Measurements from ENCODE around the gene TAS1R3.

DNA sequence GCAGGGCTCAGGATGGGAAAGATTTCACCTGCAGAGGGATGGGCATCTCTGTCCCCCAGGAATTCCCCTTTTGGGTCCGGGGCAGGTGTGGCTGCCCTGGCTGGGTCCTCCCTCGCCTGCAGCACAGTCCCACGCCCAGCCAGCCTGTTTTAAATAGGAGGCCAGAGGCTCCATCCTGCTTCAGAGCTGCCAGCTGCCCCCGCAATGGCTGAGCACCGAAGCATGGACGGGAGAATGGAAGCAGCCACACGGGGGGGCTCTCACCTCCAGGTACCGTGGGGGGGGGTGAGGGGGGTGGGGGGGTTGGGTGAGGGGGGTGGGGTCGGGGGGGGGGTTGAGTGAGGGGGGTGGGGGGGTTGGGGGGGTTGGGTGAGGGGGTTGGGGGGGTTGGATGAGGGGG lies 47.3 kb upstream of the TAS1R3 start:
- TF ChIP-seq RAD21 (IDR thresholded peaks at IDR 0.05; ENCODE audit: low read depth): no peak
- TF ChIP-seq, protein P1, sequence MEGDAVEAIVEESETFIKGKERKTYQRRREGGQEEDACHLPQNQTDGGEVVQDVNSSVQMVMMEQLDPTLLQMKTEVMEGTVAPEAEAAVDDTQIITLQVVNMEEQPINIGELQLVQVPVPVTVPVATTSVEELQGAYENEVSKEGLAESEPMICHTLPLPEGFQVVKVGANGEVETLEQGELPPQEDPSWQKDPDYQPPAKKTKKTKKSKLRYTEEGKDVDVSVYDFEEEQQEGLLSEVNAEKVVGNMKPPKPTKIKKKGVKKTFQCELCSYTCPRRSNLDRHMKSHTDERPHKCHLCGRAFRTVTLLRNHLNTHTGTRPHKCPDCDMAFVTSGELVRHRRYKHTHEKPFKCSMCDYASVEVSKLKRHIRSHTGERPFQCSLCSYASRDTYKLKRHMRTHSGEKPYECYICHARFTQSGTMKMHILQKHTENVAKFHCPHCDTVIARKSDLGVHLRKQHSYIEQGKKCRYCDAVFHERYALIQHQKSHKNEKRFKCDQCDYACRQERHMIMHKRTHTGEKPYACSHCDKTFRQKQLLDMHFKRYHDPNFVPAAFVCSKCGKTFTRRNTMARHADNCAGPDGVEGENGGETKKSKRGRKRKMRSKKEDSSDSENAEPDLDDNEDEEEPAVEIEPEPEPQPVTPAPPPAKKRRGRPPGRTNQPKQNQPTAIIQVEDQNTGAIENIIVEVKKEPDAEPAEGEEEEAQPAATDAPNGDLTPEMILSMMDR (IDR thresholded peaks at IDR 0.05 in 2 of 3, conservative IDR thresholded peaks at IDR 0.05 in 1 of 3; ENCODE audit: borderline replicate concordance in 1 of 3, insufficient read depth in 1 of 3, low read depth in 2 of 3, low read length in 2 of 3): peak in 1 of 3 experiments; percentile 23; a peak in 2 of 6 replicates
- no peak for TF ChIP-seq TCF7L2 (IDR thresholded peaks at IDR 0.05; ENCODE audit: borderline replicate concordance, extremely low read depth, insufficient read depth, insufficient read length)
- TF ChIP-seq, protein P2, sequence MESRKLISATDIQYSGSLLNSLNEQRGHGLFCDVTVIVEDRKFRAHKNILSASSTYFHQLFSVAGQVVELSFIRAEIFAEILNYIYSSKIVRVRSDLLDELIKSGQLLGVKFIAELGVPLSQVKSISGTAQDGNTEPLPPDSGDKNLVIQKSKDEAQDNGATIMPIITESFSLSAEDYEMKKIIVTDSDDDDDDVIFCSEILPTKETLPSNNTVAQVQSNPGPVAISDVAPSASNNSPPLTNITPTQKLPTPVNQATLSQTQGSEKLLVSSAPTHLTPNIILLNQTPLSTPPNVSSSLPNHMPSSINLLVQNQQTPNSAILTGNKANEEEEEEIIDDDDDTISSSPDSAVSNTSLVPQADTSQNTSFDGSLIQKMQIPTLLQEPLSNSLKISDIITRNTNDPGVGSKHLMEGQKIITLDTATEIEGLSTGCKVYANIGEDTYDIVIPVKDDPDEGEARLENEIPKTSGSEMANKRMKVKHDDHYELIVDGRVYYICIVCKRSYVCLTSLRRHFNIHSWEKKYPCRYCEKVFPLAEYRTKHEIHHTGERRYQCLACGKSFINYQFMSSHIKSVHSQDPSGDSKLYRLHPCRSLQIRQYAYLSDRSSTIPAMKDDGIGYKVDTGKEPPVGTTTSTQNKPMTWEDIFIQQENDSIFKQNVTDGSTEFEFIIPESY (IDR thresholded peaks at IDR 0.05; ENCODE audit: extremely low read depth, insufficient replicate concordance, low read length): no peak
- no peak for TF ChIP-seq SRF (IDR thresholded peaks at IDR 0.05; ENCODE audit: low read depth)
- TF ChIP-seq POLR2A (IDR thresholded peaks at IDR 0.05; ENCODE audit: borderline replicate concordance, extremely low read depth, insufficient read depth, insufficient read length): no peak
- TF ChIP-seq, protein P3, sequence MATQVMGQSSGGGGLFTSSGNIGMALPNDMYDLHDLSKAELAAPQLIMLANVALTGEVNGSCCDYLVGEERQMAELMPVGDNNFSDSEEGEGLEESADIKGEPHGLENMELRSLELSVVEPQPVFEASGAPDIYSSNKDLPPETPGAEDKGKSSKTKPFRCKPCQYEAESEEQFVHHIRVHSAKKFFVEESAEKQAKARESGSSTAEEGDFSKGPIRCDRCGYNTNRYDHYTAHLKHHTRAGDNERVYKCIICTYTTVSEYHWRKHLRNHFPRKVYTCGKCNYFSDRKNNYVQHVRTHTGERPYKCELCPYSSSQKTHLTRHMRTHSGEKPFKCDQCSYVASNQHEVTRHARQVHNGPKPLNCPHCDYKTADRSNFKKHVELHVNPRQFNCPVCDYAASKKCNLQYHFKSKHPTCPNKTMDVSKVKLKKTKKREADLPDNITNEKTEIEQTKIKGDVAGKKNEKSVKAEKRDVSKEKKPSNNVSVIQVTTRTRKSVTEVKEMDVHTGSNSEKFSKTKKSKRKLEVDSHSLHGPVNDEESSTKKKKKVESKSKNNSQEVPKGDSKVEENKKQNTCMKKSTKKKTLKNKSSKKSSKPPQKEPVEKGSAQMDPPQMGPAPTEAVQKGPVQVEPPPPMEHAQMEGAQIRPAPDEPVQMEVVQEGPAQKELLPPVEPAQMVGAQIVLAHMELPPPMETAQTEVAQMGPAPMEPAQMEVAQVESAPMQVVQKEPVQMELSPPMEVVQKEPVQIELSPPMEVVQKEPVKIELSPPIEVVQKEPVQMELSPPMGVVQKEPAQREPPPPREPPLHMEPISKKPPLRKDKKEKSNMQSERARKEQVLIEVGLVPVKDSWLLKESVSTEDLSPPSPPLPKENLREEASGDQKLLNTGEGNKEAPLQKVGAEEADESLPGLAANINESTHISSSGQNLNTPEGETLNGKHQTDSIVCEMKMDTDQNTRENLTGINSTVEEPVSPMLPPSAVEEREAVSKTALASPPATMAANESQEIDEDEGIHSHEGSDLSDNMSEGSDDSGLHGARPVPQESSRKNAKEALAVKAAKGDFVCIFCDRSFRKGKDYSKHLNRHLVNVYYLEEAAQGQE (IDR thresholded peaks at IDR 0.05; ENCODE audit: low read depth): no peak
- TF ChIP-seq POLR2AphosphoS5 (IDR thresholded peaks at IDR 0.05; ENCODE audit: low read depth, low read length): no peak
- TF ChIP-seq YY1 (IDR thresholded peaks at IDR 0.05; ENCODE audit: extremely low read depth, insufficient replicate concordance, low read depth, low read length): no peak

All from HCT116 (cell line).